Gastrocnemius medialis (tissue), 4 donors: Measurements from ENCODE around the gene RNASE4. TPM values are rescaled to one million over a fixed set of nuclear protein-coding genes. Genes with fewer than 3 reads are reported as not detected.

Experiments
- ATAC-seq, 2 donors: fragments of 150-250 bp; one replicate each; pipeline ENCODE4 v1.9.1; 2016
- DNase-seq, 2 donors: peaks; one replicate each; pipeline ENCODE4 v3.0.0-alpha.2; 2019
- H3K27ac ChIP-seq, 4 donors: fragments of 200-600 bp; sonication (generic); 1 replicate in 1 of 4; 2 replicates in 3 of 4; pipeline ENCODE4 v1.5.1; 2016 to 2018; ENCODE audit warnings: mild to moderate bottlenecking in 2 of 4, moderate library complexity in 1 of 4
- H3K27me3 ChIP-seq, 3 donors: fragments of 200-600 bp; sonication (generic) in 2 of 3; 1 replicate in 1 of 3; 2 replicates in 2 of 3; pipeline versions ENCODE4 v1.5.1 to v1.6.0; 2016 to 2019; ENCODE audit warnings: mild to moderate bottlenecking in 1 of 3, moderate library complexity in 1 of 3
- H3K36me3 ChIP-seq, 2 donors: fragments of 200-600 bp; sonication (generic) in 1 of 2; one replicate each; pipeline ENCODE4 v1.5.1; 2017 to 2018
- H3K4me1 ChIP-seq, 2 donors: fragments of 200-600 bp; sonication (generic) in 1 of 2; one replicate each; pipeline ENCODE4 v1.5.1; 2016 to 2017; ENCODE audit warnings: mild to moderate bottlenecking in 2 of 2
- H3K4me3 ChIP-seq, 4 donors: fragments of 200-600 bp; sonication (generic) in 3 of 4; 1 replicate in 1 of 4; 2 replicates in 3 of 4; pipeline ENCODE4 v1.5.1; 2016 to 2019; ENCODE audit warnings: mild to moderate bottlenecking in 2 of 4
- H3K9me3 ChIP-seq, 3 donors: fragments of 200-600 bp; sonication (generic) in 2 of 3; 1 replicate in 1 of 3; 2 replicates in 2 of 3; pipeline ENCODE4 v1.5.1; 2016 to 2019
- CTCF ChIP-seq, 5 experiments: fragments of 450-650 bp in 3 of 5; fragments of 200-600 bp in 2 of 5; sonication (generic) in 2 of 5; IDR thresholded peaks in 4 of 5; conservative IDR thresholded peaks in 1 of 5; 1 replicate in 4 of 5; 2 replicates in 1 of 5; pipeline ENCODE4 v1.5.1; 2016 to 2019; ENCODE audit warnings: antibody characterized with exemption in 5 of 5, mild to moderate bottlenecking in 3 of 5, moderate library complexity in 3 of 5
- POLR2A ChIP-seq, 2 donors: fragments of 450-650 bp; IDR thresholded peaks; one replicate each; pipeline ENCODE4 v1.6.1; 2017; ENCODE audit warnings: antibody characterized with exemption in 2 of 2, mild to moderate bottlenecking in 2 of 2, moderate library complexity in 2 of 2
- in situ Hi-C, 4 donors: fragments of 200-750 bp; cut with MboI; loops; one replicate each; pipeline versions ENCODE4 v1.15.0 to v1.8.0; 2017; ENCODE audit warnings: low sequenced_read_pairs in 4 of 4
- intact Hi-C: fragments of 100-400 bp; cut with DNase I; formaldehyde crosslinking; loops from one replicate; pipeline ENCODE4 v1.15.1; 2023; ENCODE audit warnings: low total_unique reads
- total RNA-seq, 4 donors: library from RNA; depleted of rRNA; stranded (reverse); fragments of >200 nt; gene quantifications; one replicate each; pipeline versions ENCODE4 v1.1.0 to v1.2.3, GENCODE V29; 2016

Gene RNASE4
- total RNA-seq, 4 donors from 2014 or later, result 12.2 to 21.3 (median 18.9) TPM

GRCh38 chr14:20680843-20681347, 3.5 kb upstream of the RNASE4 start:
- Histone ChIP-seq H3K9me3 (no peaks in the 10 kb centered on the region), H3K27me3 (no peaks in the 10 kb centered on the region), H3K4me3 (peak overlapping the region; percentile 69 to 98 (median 87)), H3K36me3 (no peaks in the 10 kb centered on the region), H3K4me1 (peaks cover 11 to 20% of the 10 kb centered on the region in 2 donors), H3K27ac (peak overlapping the region; percentile 95 to 100 (median 97))
- intact Hi-C loops (loop anchor here (5.0 to 10.0 kb wide), 7 partner anchors 49 to 1906 kb away; partner anchors contain the start of genes CHD8, DAD1, HNRNPC and RNASE7), in situ Hi-C loops (loop anchor here (10.0 to 25.0 kb wide), 6 partner anchors 216 to 431 kb away; partner anchors contain the start of genes CCNB1IP1 (in 2 of the 4), PARP2 (in 2 of the 4), TMEM253 (in 2 of the 4) and ARHGEF40 (in 1 of the 4))
- TF ChIP-seq POLR2A (IDR thresholded peaks at IDR 0.05) (no peak), CTCF (IDR thresholded peaks at IDR 0.05 in 4 of 5, conservative IDR thresholded peaks at IDR 0.05 in 1 of 5) (no peak)
- ATAC-seq, result no peak
- DNase-seq, result peak in 1 of 2 donors; percentile 30

GRCh38 chr14:20681348-20682126, 2.8 kb upstream of the RNASE4 start:
- in situ Hi-C loops, result loop anchor here (10.0 to 25.0 kb wide), 6 partner anchors 217 to 431 kb away; partner anchors contain the start of genes CCNB1IP1 (in 2 of the 4), PARP2 (in 2 of the 4), TMEM253 (in 2 of the 4) and ARHGEF40 (in 1 of the 4)
- intact Hi-C loops, result loop anchor here (1.0 to 10.0 kb wide), 12 partner anchors 49 to 1906 kb away; partner anchors contain the start of genes CCNB1IP1, CHD8, DAD1 and HNRNPC
- peak overlapping the region; percentile 69 to 98 (median 87) for H3K4me3 ChIP-seq
- DNase-seq (peak; percentile 52 to 76), ATAC-seq (peak; percentile 28 to 39)
- no peaks in the 10 kb centered on the region for H3K36me3 ChIP-seq
- H3K27me3 ChIP-seq, result no peaks in the 10 kb centered on the region
- peak overlapping the region; percentile 95 to 100 (median 97) for H3K27ac ChIP-seq
- H3K4me1 ChIP-seq, result peaks cover 11 to 20% of the 10 kb centered on the region in 2 donors
- no peak for TF ChIP-seq POLR2A (IDR thresholded peaks at IDR 0.05)
- no peak for TF ChIP-seq CTCF (IDR thresholded peaks at IDR 0.05 in 4 of 5, conservative IDR thresholded peaks at IDR 0.05 in 1 of 5)
- H3K9me3 ChIP-seq, result no peaks in the 10 kb centered on the region

- peak overlapping the region; percentile 69 to 98 (median 87) for H3K4me3 ChIP-seq
- H3K27me3 ChIP-seq, result no peaks in the 10 kb centered on the region
- DNase-seq, result no peak
- intact Hi-C loops, result loop anchor here (1.0 to 10.0 kb wide), 12 partner anchors 50 to 1905 kb away; partner anchors contain the start of genes CCNB1IP1, CHD8, DAD1 and HNRNPC
- no peak for TF ChIP-seq POLR2A (IDR thresholded peaks at IDR 0.05)
- no peak for TF ChIP-seq CTCF (IDR thresholded peaks at IDR 0.05 in 4 of 5, conservative IDR thresholded peaks at IDR 0.05 in 1 of 5)
- peak overlapping the region; percentile 95 to 100 (median 97) for H3K27ac ChIP-seq
- no peaks in the 10 kb centered on the region for H3K9me3 ChIP-seq
- H3K4me1 ChIP-seq, result peaks cover 11 to 20% of the 10 kb centered on the region in 2 donors
- peak in 1 of 2 donors; percentile 1 for ATAC-seq
- in situ Hi-C loops, result loop anchor here (10.0 to 25.0 kb wide), 6 partner anchors 217 to 430 kb away; partner anchors contain the start of genes CCNB1IP1 (in 2 of the 4), PARP2 (in 2 of the 4), TMEM253 (in 2 of the 4) and ARHGEF40 (in 1 of the 4)
- H3K36me3 ChIP-seq, result no peaks in the 10 kb centered on the region
These were observed 2.3 kb upstream of the RNASE4 start for GRCh38 chr14:20682127-20682434.

GRCh38 chr14:20682435-20683124, 1.8 kb upstream of the RNASE4 start:
- peak overlapping the region; percentile 95 to 100 (median 97) for H3K27ac ChIP-seq
- H3K36me3 ChIP-seq, result no peaks in the 10 kb centered on the region
- no peaks in the 10 kb centered on the region for H3K9me3 ChIP-seq
- in situ Hi-C loops, result loop anchor here (10.0 to 25.0 kb wide), 6 partner anchors 218 to 430 kb away; partner anchors contain the start of genes CCNB1IP1 (in 2 of the 4), PARP2 (in 2 of the 4), TMEM253 (in 2 of the 4) and ARHGEF40 (in 1 of the 4)
- no peaks in the 10 kb centered on the region for H3K27me3 ChIP-seq
- ATAC-seq (peak; percentile 77 to 84), DNase-seq (peak; percentile 83 to 85)
- TF ChIP-seq POLR2A (IDR thresholded peaks at IDR 0.05) (peak; percentile 93 to 94), CTCF (IDR thresholded peaks at IDR 0.05 in 4 of 5, conservative IDR thresholded peaks at IDR 0.05 in 1 of 5) (no peak)
- intact Hi-C loops, result loop anchor here (1.0 to 10.0 kb wide), 13 partner anchors 50 to 1905 kb away; partner anchors contain the start of genes CCNB1IP1, CHD8, DAD1 and HNRNPC
- H3K4me1 ChIP-seq, result peaks cover 11 to 20% of the 10 kb centered on the region in 2 donors
- H3K4me3 ChIP-seq, result peak overlapping the region; percentile 69 to 98 (median 87)
